HepG2 (cell line): ENCODE data around the gene ZNF142.

ENCODE experiments used
- ATF1 ChIP-seq: IDR thresholded peaks from 2 replicates; pipeline ENCODE4 v1.6.1; 2016; ENCODE audit warnings: mild to moderate bottlenecking, control low read depth
- KLF11 ChIP-seq: IDR thresholded peaks from 2 replicates; pipeline ENCODE4 v1.6.1; 2016; ENCODE audit warnings: missing compliant biosample characterization
- KLF9 ChIP-seq: IDR thresholded peaks from 2 replicates; pipeline ENCODE4 v1.6.1; 2016; ENCODE audit warnings: low read depth
- MAZ ChIP-seq, 2 experiments: sonication (generic) in 1 of 2; formaldehyde crosslinking in 1 of 2; IDR thresholded peaks; 2 replicates each; pipeline versions ENCODE4 v1.5.0 to v1.6.1; 2012 to 2020; ENCODE audit warnings: low read depth in 2 of 2, mild to moderate bottlenecking in 2 of 2, borderline replicate concordance in 1 of 2, improper control_type of control experiment in 1 of 2, low read length in 1 of 2, missing genetic modification reagents in 1 of 2, moderate library complexity in 1 of 2
- POLR2A ChIP-seq, 2 experiments: IDR thresholded peaks; 2 replicates each; pipeline ENCODE4 v1.6.1; 2011; ENCODE audit warnings: low read depth in 2 of 2, low read length in 2 of 2, mild to moderate bottlenecking in 1 of 2, moderate library complexity in 1 of 2; ENCODE audit not compliant: insufficient read depth in 1 of 2
- PREB ChIP-seq: sonication (generic); formaldehyde crosslinking; IDR thresholded peaks from 2 replicates; pipeline ENCODE4 v1.4.0; 2020; ENCODE audit warnings: missing genetic modification reagents

GRCh38 chr2:218621007-218621406 is 38.4 kb downstream of the ZNF142 start:
- no peak for TF ChIP-seq KLF11 (CRISPR knock-in tag)
- TF ChIP-seq KLF9 (CRISPR knock-in tag) = no peak
- no peak for TF ChIP-seq MAZ (IDR thresholded peaks at IDR 0.05; ENCODE audit: borderline replicate concordance, low read depth, low read length)
- no peak for TF ChIP-seq MAZ (CRISPR knock-in tag; IDR thresholded peaks at IDR 0.05; ENCODE audit: low read depth)
- TF ChIP-seq ATF1 (CRISPR knock-in tag) = no peak
- TF ChIP-seq PREB (CRISPR knock-in tag) = no peak
- TF ChIP-seq POLR2A (IDR thresholded peaks at IDR 0.05; ENCODE audit: insufficient read depth in 1 of 2, low read depth in 2 of 2, low read length in 2 of 2) = no peak
